WI38 (cell line): ENCODE measurements around the gene GNA15.

Experiments used
- H3K4me3 ChIP-seq: 2 replicates; pipeline ENCODE4 v1.5.1; 2011; ENCODE audit warnings: low read depth, mild to moderate bottlenecking, control low read depth, low read length
- CTCF ChIP-seq: IDR thresholded peaks from 2 replicates; pipeline ENCODE4 v1.5.1; 2012; ENCODE audit warnings: low read depth, mild to moderate bottlenecking, control low read depth, low read length

The GNA15 gene

GRCh38 chr19:3102239-3103140, 33.3 kb upstream of the GNA15 start:
- no peak overlapping the region for H3K4me3 ChIP-seq
- TF ChIP-seq CTCF, result no peak

DNA sequence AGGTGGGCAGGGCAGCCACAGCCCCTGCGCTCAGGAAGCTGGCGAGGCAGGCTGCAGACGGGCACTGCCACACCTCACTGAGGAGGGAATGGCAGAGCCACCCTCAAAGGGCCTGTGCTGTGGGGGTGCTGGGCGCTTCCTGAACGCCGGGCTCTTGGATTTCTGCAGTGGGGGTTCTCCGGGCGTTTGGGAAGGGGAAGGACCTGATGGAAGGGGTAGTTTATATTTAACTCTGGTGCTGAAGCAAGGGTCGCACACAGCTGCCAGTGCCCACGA, 31.2 kb upstream of the GNA15 start:
- H3K4me3 ChIP-seq, result no peak overlapping the region

GRCh38 chr19:3105641-3106508, 30.0 kb upstream of the GNA15 start:
- no peak for TF ChIP-seq CTCF
- H3K4me3 ChIP-seq, result no peak overlapping the region

More for the DNA sequence above, 31.2 kb upstream of the GNA15 start:
- TF ChIP-seq CTCF, result no peak

DNA sequence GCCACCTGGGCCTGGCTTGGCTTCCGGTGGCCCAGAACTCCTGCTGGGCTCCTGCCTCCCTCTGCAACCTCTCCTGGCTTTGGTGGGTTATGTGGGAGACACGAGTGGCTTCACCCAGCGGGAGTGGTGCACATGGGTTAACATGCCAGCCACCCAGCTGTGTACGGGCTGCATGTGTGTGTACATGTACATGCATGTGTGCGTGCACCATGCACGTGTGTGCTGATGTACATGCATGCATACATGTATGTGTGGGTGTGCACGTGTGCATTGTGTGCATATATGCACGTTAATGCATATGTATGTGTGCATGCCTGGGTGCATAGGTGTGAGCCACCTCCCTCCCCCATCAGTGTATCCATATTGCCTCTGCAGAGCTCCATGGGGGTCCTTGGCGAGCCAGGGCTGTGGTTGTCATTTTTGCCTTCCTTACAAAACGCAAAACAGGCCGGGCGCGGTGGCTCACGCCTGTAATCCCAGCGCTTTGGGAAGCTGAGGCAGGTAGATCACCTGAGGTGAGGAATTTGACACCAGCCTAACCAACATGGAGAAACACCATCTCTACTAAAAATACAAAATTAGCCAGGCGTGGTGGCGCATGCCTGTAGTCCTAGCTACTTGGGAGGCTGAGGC, 29.2 kb upstream of the GNA15 start:
- TF ChIP-seq CTCF, result no peak

DNA sequence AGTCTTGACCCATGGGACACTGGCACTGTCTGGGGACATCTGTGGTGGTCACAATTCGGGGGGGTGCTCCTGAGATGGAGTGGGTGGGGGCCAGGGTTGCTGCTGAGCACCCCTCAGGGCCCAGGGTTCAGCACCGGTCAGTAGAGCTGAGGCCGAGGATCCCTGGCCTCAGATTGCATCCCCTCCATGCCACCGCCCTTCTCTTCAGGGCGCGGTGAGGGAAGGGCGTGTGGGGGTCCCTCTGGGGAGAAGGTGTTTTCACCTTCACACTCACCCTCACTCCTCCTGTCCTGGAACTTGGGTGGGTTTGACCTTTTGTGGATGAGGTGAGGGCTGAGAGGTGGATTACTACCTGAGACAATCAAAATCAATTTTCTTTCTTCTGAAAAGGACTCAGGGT, 28.2 kb upstream of the GNA15 start:
- no peak for TF ChIP-seq CTCF
- no peak overlapping the region for H3K4me3 ChIP-seq

More for the DNA sequence above, 29.2 kb upstream of the GNA15 start:
- H3K4me3 ChIP-seq, result no peak overlapping the region

GRCh38 chr19:3108775-3109174, 27.1 kb upstream of the GNA15 start:
- no peak overlapping the region for H3K4me3 ChIP-seq
- TF ChIP-seq CTCF, result peak; percentile 85
